HEK293 (cell line): ENCODE results near the gene PTPRG.

Source experiments
- CTCF ChIA-PET: fragments of 350-600 bp; formaldehyde crosslinking; extraction: SDS; loops from one replicate; lab custom pipeline; 2021; ENCODE audit warnings: antibody characterized with exemption; lab: Yijun Ruan, JAX
- POLR2A ChIA-PET: fragments of 300-600 bp; formaldehyde crosslinking; extraction: SDS; loops from one replicate; lab custom pipeline; 2020; ENCODE audit warnings: antibody characterized with exemption, inconsistent platforms; lab: Yijun Ruan, JAX
- H3K27ac ChIP-seq: fragments of 200-500 bp; sonication (Bioruptor generic); 2 replicates; pipeline ENCODE4 v1.5.1; 2014; ENCODE audit warnings: low read depth, low read length, control low read depth, inconsistent platforms; ENCODE audit errors: extremely low read depth
- H3K36me3 ChIP-seq, 2 experiments: fragments of 200-500 bp in 1 of 2; sonication (Bioruptor generic) in 1 of 2; 1 replicate in 1 of 2; 2 replicates in 1 of 2; pipeline ENCODE4 v1.5.1; 2014 to 2017; ENCODE audit warnings: inconsistent platforms in 2 of 2, low read length in 2 of 2; ENCODE audit not compliant: control insufficient read depth in 2 of 2, insufficient read depth in 1 of 2
- H3K4me1 ChIP-seq: fragments of 200-500 bp; sonication (Bioruptor generic); 2 replicates; pipeline ENCODE4 v1.5.1; 2014; ENCODE audit warnings: mild to moderate bottlenecking, low read length, inconsistent platforms; ENCODE audit not compliant: control insufficient read depth, insufficient read depth
- H3K4me3 ChIP-seq: 2 replicates; pipeline ENCODE4 v1.5.1; 2011; ENCODE audit warnings: low read depth, mild to moderate bottlenecking, control low read depth, low read length, moderate library complexity
- H3K9me3 ChIP-seq: fragments of 200-500 bp; sonication (Bioruptor generic); 2 replicates; pipeline ENCODE4 v1.5.1; 2014; ENCODE audit warnings: low read depth, low read length, inconsistent platforms; ENCODE audit not compliant: control insufficient read depth, insufficient read depth
- BCL11B ChIP-seq: fragments of 450-650 bp; formaldehyde crosslinking; IDR thresholded peaks from 2 replicates; pipeline ENCODE4 v1.5.1; 2016; ENCODE audit warnings: low read depth, missing biosample characterization, missing genetic modification characterization
- CTCF ChIP-seq: fragments of 450-650 bp; formaldehyde crosslinking; IDR thresholded peaks from 2 replicates; pipeline ENCODE4 v1.5.1; 2016; ENCODE audit warnings: missing biosample characterization, missing genetic modification characterization
- HOXA7 ChIP-seq: sonication (generic); formaldehyde crosslinking; IDR thresholded peaks from 2 replicates; pipeline ENCODE4 v1.8.1; 2022; ENCODE audit warnings: missing genetic modification reagents, borderline replicate concordance
- REPIN1 ChIP-seq: fragments of 450-650 bp; formaldehyde crosslinking; IDR thresholded peaks from 2 replicates; pipeline ENCODE4 v1.5.1; 2017; ENCODE audit warnings: missing biosample characterization, missing genetic modification characterization, low read depth
- SCRT2 ChIP-seq: fragments of 450-650 bp; formaldehyde crosslinking; IDR thresholded peaks from 2 replicates; pipeline ENCODE4 v1.5.1; 2016; ENCODE audit warnings: missing biosample characterization, missing genetic modification characterization
- ZBTB8A ChIP-seq: fragments of 450-650 bp; formaldehyde crosslinking; IDR thresholded peaks from 2 replicates; pipeline ENCODE4 v1.5.1; 2016; ENCODE audit warnings: missing biosample characterization, missing genetic modification characterization
- ZFHX2 ChIP-seq: fragments of 450-650 bp; formaldehyde crosslinking; conservative IDR thresholded peaks from 2 replicates; pipeline ENCODE4 v1.5.1; 2016; ENCODE audit warnings: missing biosample characterization, missing genetic modification characterization
- ZNF112 ChIP-seq: fragments of 450-650 bp; formaldehyde crosslinking; IDR thresholded peaks from 2 replicates; pipeline ENCODE4 v1.5.0; 2017; ENCODE audit warnings: missing biosample characterization, missing genetic modification characterization
- ZNF2 ChIP-seq: fragments of 450-650 bp; formaldehyde crosslinking; IDR thresholded peaks from 2 replicates; pipeline ENCODE4 v1.5.1; 2016; ENCODE audit warnings: missing biosample characterization, missing genetic modification characterization
- ZNF202 ChIP-seq: fragments of 450-650 bp; formaldehyde crosslinking; IDR thresholded peaks from 2 replicates; pipeline ENCODE4 v1.5.1; 2016; ENCODE audit warnings: missing biosample characterization, missing genetic modification characterization, borderline replicate concordance
- ZNF221 ChIP-seq: fragments of 450-650 bp; formaldehyde crosslinking; IDR thresholded peaks from 2 replicates; pipeline ENCODE4 v1.5.1; 2017; ENCODE audit warnings: missing biosample characterization, missing genetic modification characterization, borderline replicate concordance
- ZNF292 ChIP-seq: fragments of 450-650 bp; formaldehyde crosslinking; IDR thresholded peaks from 2 replicates; pipeline ENCODE4 v1.5.1; 2016; ENCODE audit warnings: low read depth, missing biosample characterization, missing genetic modification characterization, borderline replicate concordance
- ZNF416 ChIP-seq: fragments of 450-650 bp; formaldehyde crosslinking; IDR thresholded peaks from 2 replicates; pipeline ENCODE4 v1.5.1; 2016; ENCODE audit warnings: missing biosample characterization, missing genetic modification characterization
- ZNF433 ChIP-seq: fragments of 450-650 bp; formaldehyde crosslinking; IDR thresholded peaks from 2 replicates; pipeline ENCODE4 v1.5.1; 2016; ENCODE audit warnings: missing biosample characterization, missing genetic modification characterization, low read depth
- ZNF530 ChIP-seq: fragments of 450-650 bp; formaldehyde crosslinking; IDR thresholded peaks from 2 replicates; pipeline ENCODE4 v1.5.1; 2016; ENCODE audit warnings: low read depth, missing biosample characterization, missing genetic modification characterization
- ZNF639 ChIP-seq: fragments of 450-650 bp; formaldehyde crosslinking; IDR thresholded peaks from 2 replicates; pipeline ENCODE4 v1.5.1; 2016; ENCODE audit warnings: missing biosample characterization, missing genetic modification characterization
- ZNF791 ChIP-seq: fragments of 450-650 bp; formaldehyde crosslinking; IDR thresholded peaks from 2 replicates; pipeline ENCODE4 v1.5.1; 2016; ENCODE audit warnings: missing biosample characterization, missing genetic modification characterization
- ZNF792 ChIP-seq: fragments of 450-650 bp; formaldehyde crosslinking; IDR thresholded peaks from 2 replicates; pipeline ENCODE4 v1.5.1; 2016; ENCODE audit warnings: missing biosample characterization, missing genetic modification characterization
- ZNF837 ChIP-seq: fragments of 450-650 bp; formaldehyde crosslinking; IDR thresholded peaks from 2 replicates; pipeline ENCODE4 v1.5.1; 2016; ENCODE audit warnings: missing biosample characterization, missing genetic modification characterization
- TF ChIP-seq, protein P1 (sequence below): fragments of 450-650 bp; formaldehyde crosslinking; conservative IDR thresholded peaks from 2 replicates; pipeline ENCODE4 v1.5.1; 2016; ENCODE audit warnings: low read depth, missing biosample characterization, missing genetic modification characterization
- TF ChIP-seq, protein P2 (sequence below): fragments of 450-650 bp; formaldehyde crosslinking; optimal IDR thresholded peaks from 2 replicates; pipeline ENCODE3; 2016; ENCODE audit warnings: missing biosample characterization, mild to moderate bottlenecking, missing genetic modification characterization

The PTPRG gene

GRCh38 chr3:61912158-61912557 lies 350.8 kb downstream of the PTPRG start:
- Histone ChIP-seq H3K4me1 (no peaks in the 10 kb centered on the region; the same call in 1 of the 2 replicates), H3K27ac (no peak overlapping the region), H3K36me3 (no peaks in the 10 kb centered on the region), H3K9me3 (no peaks in the 10 kb centered on the region), H3K4me3 (no peak overlapping the region)
- no peak for TF ChIP-seq ZNF530
- no peak for TF ChIP-seq HOXA7 (CRISPR knock-in tag)
- no peak for TF ChIP-seq CTCF (tag by site-specific recombination)
- no peak for TF ChIP-seq ZNF112 (tag by site-specific recombination)
- no peak for TF ChIP-seq BCL11B (tag by site-specific recombination)
- no peak for TF ChIP-seq ZBTB8A
- ChIA-PET CTCF (no interaction called here), POLR2A (no interaction called here)

DNA sequence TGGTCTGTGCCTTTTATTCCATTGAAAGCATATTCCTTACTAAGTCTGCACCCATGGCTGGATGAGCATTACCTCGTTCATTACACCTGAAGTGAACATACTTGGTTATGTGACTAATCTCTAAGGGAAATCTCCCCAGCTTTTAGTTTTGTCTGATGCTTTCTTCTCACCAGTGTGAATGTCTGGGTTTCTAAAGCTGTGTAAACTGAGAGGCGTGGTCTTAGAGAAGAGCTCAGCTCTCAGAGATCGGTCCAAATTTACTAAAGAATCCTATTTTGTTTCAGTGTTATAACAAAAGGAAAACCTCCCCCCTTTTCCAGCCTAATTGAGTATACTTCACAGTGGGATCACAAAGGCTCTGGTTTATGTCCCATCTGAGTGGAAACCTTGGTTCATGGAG lies 352.3 kb downstream of the PTPRG start:
- ChIA-PET CTCF (no interaction called here), POLR2A (no interaction called here)
- no peaks in the 10 kb centered on the region; the same call in 1 of the 2 replicates for H3K4me1 ChIP-seq
- TF ChIP-seq ZNF433 (tag by site-specific recombination) (no peak), ZNF639 (no peak), REPIN1 (tag by site-specific recombination) (no peak), ZNF221 (tag by site-specific recombination) (no peak), ZNF837 (no peak), ZNF2 (tag by site-specific recombination) (no peak), ZFHX2 (tag by site-specific recombination) (no peak), ZNF792 (tag by site-specific recombination) (no peak), ZNF292 (no peak), ZNF791 (tag by site-specific recombination) (no peak), ZNF416 (tag by site-specific recombination) (no peak), ZNF202 (tag by site-specific recombination) (no peak), SCRT2 (tag by site-specific recombination) (no peak)
- TF ChIP-seq, protein P1, sequence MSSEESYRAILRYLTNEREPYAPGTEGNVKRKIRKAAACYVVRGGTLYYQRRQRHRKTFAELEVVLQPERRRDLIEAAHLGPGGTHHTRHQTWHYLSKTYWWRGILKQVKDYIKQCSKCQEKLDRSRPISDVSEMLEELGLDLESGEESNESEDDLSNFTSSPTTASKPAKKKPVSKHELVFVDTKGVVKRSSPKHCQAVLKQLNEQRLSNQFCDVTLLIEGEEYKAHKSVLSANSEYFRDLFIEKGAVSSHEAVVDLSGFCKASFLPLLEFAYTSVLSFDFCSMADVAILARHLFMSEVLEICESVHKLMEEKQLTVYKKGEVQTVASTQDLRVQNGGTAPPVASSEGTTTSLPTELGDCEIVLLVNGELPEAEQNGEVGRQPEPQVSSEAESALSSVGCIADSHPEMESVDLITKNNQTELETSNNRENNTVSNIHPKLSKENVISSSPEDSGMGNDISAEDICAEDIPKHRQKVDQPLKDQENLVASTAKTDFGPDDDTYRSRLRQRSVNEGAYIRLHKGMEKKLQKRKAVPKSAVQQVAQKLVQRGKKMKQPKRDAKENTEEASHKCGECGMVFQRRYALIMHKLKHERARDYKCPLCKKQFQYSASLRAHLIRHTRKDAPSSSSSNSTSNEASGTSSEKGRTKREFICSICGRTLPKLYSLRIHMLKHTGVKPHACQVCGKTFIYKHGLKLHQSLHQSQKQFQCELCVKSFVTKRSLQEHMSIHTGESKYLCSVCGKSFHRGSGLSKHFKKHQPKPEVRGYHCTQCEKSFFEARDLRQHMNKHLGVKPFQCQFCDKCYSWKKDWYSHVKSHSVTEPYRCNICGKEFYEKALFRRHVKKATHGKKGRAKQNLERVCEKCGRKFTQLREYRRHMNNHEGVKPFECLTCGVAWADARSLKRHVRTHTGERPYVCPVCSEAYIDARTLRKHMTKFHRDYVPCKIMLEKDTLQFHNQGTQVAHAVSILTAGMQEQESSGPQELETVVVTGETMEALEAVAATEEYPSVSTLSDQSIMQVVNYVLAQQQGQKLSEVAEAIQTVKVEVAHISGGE (tag by site-specific recombination): no peak
- TF ChIP-seq, protein P2, sequence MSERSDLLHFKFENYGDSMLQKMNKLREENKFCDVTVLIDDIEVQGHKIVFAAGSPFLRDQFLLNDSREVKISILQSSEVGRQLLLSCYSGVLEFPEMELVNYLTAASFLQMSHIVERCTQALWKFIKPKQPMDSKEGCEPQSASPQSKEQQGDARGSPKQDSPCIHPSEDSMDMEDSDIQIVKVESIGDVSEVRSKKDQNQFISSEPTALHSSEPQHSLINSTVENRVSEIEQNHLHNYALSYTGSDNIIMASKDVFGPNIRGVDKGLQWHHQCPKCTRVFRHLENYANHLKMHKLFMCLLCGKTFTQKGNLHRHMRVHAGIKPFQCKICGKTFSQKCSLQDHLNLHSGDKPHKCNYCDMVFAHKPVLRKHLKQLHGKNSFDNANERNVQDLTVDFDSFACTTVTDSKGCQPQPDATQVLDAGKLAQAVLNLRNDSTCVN (tag by site-specific recombination): no peak
- no peak overlapping the region for H3K4me3 ChIP-seq
- no peak overlapping the region for H3K27ac ChIP-seq
- H3K9me3 ChIP-seq: no peaks in the 10 kb centered on the region
- no peaks in the 10 kb centered on the region for H3K36me3 ChIP-seq
